Lower leg skin (tissue), 4 donors: ENCODE results near the gene TANGO6. TPM values are rescaled to one million over a fixed set of nuclear protein-coding genes. Genes with fewer than 3 reads are reported as not detected.

ENCODE experiments used
- DNase-seq, 2 donors: peaks; one replicate each; pipeline ENCODE4 v3.0.0-alpha.2; 2019; ENCODE audit warnings: low spot score in 2 of 2
- H3K4me3 ChIP-seq: fragments of 200-600 bp; sonication (generic); 2 replicates; pipeline ENCODE4 v1.5.1; 2017; ENCODE audit warnings: mild to moderate bottlenecking, low read depth; ENCODE audit not compliant: poor library complexity, severe bottlenecking
- POLR2A ChIP-seq, 2 donors: fragments of 450-650 bp; IDR thresholded peaks; one replicate each; pipeline ENCODE4 v1.6.1; 2016 to 2017; ENCODE audit warnings: antibody characterized with exemption in 2 of 2, mild to moderate bottlenecking in 1 of 2, moderate library complexity in 1 of 2
- WGBS, 2 donors: methylation state at CpG; one replicate each; pipeline ENCODE4 v1.1.5; 2018; 5-methylcytosine and 5-hydroxymethylcytosine counted together
- intact Hi-C: fragments of 100-400 bp; cut with DNase I; formaldehyde crosslinking; loops from one replicate; pipeline ENCODE4 v1.15.0; 2023; ENCODE audit warnings: low total_unique reads
- total RNA-seq, 4 donors: library from RNA; depleted of rRNA; stranded (reverse); fragments of >200 nt; gene quantifications; one replicate each; pipeline ENCODE4 v1.1.0, GENCODE V29; 2016
- TF ChIP-seq, protein P1 (sequence below), 3 donors: fragments of 450-650 bp; IDR thresholded peaks; one replicate each; pipeline ENCODE4 v1.5.1; 2016; ENCODE audit warnings: antibody characterized with exemption in 3 of 3, mild to moderate bottlenecking in 3 of 3, moderate library complexity in 2 of 3

TANGO6 gene
- total RNA-seq, 4 donors from 2014 or later = 7.9 to 17.0 (median 8.6) TPM

DNA sequence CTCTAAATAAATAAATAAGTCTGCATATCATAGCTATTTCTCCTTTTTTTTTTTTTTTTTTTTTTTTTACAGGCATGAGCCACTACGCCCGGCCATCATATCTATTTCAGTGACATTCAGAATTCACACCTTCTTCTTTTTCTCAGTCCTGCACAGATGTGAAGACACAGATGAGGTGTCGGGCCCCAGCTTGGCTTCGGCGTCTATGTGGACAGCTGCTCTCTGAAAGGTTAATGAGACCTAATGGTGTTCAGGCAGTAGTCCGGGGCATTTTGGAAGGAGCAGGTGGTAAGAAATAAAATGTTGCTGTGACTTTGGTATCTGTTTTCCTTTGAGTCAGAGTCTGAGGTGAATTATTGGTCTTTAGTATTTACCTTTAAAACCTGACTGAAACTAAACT, 23.6 kb downstream of the TANGO6 start:
- no peak for DNase-seq
- H3K4me3 ChIP-seq = no peak overlapping the region
- WGBS, 2 donors = 94 to 96% methylated on average over 6 of the region's 6 CpGs
- intact Hi-C loops = no loop called here
- TF ChIP-seq POLR2A (IDR thresholded peaks at IDR 0.05) = no peak
- TF ChIP-seq, protein P1, sequence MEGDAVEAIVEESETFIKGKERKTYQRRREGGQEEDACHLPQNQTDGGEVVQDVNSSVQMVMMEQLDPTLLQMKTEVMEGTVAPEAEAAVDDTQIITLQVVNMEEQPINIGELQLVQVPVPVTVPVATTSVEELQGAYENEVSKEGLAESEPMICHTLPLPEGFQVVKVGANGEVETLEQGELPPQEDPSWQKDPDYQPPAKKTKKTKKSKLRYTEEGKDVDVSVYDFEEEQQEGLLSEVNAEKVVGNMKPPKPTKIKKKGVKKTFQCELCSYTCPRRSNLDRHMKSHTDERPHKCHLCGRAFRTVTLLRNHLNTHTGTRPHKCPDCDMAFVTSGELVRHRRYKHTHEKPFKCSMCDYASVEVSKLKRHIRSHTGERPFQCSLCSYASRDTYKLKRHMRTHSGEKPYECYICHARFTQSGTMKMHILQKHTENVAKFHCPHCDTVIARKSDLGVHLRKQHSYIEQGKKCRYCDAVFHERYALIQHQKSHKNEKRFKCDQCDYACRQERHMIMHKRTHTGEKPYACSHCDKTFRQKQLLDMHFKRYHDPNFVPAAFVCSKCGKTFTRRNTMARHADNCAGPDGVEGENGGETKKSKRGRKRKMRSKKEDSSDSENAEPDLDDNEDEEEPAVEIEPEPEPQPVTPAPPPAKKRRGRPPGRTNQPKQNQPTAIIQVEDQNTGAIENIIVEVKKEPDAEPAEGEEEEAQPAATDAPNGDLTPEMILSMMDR (IDR thresholded peaks at IDR 0.05) = no peak

DNA sequence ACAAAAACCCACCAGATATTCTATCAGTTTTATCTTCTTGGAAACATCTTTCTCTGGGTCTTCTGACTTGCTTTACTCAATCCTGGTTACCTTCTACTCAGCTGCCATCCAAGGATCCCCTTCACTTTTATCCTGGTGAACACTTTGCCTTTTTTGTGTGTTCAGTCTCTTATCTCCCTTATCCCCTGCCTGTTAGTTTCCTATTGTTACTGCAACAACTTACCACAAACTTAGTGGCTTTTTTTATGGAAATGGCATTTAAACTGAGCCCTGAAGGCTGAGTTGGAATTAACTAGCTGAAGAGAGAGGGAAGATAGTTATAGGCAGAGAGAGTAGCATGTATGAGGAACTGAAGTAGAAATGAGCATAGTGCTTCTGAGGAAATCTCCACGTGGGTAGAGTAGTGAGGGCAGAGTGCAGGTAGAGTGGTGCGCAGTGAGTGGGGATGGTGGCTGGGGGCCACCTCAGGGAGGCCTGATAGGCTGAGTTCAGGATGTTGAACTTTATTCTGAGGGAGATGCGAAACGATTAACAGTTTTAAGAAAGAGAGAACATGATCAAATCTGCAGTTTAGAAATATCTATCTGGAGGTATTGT, 26.3 kb downstream of the TANGO6 start:
- 80 to 82% methylated on average over 4 of the region's 4 CpGs for WGBS, 2 donors
- no peak overlapping the region for H3K4me3 ChIP-seq
- TF ChIP-seq, protein P1 (IDR thresholded peaks at IDR 0.05) = no peak
- no peak for TF ChIP-seq POLR2A (IDR thresholded peaks at IDR 0.05)
- intact Hi-C loops = no loop called here
- DNase-seq = no peak

DNA sequence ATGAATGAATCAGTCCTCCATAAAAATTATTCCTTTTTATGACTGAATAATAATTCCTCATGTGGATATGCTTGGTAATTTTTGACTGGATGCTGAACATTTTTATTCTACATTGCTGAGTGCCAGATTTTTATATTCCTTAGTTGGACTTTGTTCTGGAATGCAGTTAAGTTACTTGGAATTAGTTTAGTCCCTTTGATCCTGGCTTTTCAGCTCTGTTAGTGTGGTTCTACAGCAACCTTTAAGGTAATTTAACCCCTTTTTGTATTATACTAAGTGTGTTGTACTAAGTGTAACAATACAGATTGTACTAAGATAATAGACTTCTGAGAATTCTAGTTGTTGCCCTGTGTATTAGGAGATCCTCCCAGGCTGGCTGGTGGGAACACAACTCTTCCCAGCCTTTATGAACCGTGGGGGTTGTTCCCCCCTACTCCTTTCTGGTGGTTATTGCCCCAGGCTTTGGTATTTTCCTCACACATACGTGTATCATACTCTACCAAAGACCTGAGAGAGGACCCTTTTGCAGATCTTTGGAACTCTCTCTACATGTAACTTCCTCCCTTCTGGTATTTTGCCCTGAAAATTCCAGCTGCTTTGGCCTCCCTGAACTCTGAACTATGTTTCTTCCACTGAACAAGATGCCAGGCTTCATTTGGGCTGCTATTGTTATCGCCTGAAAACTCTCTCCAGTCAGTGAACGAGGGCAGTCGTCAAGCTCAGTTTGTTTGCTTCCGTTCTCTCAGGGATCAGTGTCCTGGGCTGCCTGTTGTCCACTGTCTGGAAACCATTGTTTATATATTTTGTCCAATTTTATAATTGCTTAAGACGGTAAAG, 30.5 kb downstream of the TANGO6 start:
- no peak overlapping the region for H3K4me3 ChIP-seq
- WGBS, 2 donors = 88 to 91% methylated on average over 7 of the region's 7 CpGs
- TF ChIP-seq POLR2A (IDR thresholded peaks at IDR 0.05) = no peak
- TF ChIP-seq, protein P1 (IDR thresholded peaks at IDR 0.05) = no peak
- no peak for DNase-seq
- intact Hi-C loops = no loop called here

DNA sequence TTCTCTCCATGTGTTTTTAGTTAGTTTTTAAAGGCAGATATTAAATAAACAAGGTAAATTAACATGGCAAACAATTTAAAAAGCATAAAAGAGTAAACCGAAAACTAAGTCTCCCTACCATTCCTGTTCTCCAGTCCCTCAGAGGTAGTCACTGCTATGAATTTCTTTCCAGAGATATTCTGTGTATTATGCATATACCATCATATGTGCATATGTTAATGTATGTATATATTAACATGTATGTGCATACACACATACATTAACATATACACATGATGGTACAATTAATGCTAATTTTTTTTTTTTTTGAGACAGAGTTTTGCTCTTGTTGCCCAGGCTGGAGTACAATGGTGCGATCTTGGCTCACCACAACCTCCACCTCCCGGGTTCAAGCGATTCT, 32.5 kb downstream of the TANGO6 start:
- intact Hi-C loops = no loop called here
- TF ChIP-seq, protein P1 (IDR thresholded peaks at IDR 0.05) = no peak
- TF ChIP-seq POLR2A (IDR thresholded peaks at IDR 0.05) = no peak
- WGBS, 2 donors = 96 to 100% methylated on average over 4 of the region's 4 CpGs
- no peak for DNase-seq
- no peak overlapping the region for H3K4me3 ChIP-seq

DNA sequence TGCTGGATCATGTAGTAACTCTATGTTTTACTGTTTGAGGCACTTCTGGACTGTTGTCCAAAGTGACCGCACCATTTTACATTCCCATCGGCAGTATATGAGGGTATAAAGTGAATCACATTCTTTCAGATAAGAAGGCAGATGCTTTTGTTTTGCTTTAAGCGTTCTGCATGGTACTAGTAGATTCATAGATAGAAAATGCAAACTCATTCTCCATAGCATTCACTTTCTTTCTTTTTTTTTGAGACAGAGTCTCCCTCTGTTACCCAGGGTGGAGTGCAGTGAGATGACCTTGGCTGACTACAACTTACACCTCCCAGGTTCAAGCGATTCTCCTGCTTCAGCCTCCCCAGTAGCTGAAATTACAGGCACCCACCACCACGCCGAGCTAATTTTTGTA, 40.4 kb downstream of the TANGO6 start:
- TF ChIP-seq POLR2A (IDR thresholded peaks at IDR 0.05) = no peak
- TF ChIP-seq, protein P1 (IDR thresholded peaks at IDR 0.05) = no peak
- H3K4me3 ChIP-seq = no peak overlapping the region
- WGBS, 2 donors = 95 to 97% methylated on average over 6 of the region's 6 CpGs
- intact Hi-C loops = no loop called here
- no peak for DNase-seq
